ENCODE results near the gene ZNF26. TPM values are rescaled to one million over a fixed set of nuclear protein-coding genes. Genes with fewer than 3 reads are reported as not detected.

ZNF26 gene
- total RNA-seq, 1 donor from 2014 or later: 15.9 TPM

GRCh38 chr12:133063556-133063955 lies 77.4 kb downstream of the ZNF26 start:
- H3K27ac Mint-ChIP-seq (ENCODE audit: unreplicated experiment): no peak overlapping the region
- no peak overlapping the region for H3K4me3 Mint-ChIP-seq (ENCODE audit: unreplicated experiment)
- DNase-seq: no peak
- no peaks in the 10 kb centered on the region for H3K4me1 Mint-ChIP-seq (ENCODE audit: low read depth, unreplicated experiment)
- H3K9me3 Mint-ChIP-seq (ENCODE audit: unreplicated experiment): peaks cover 49% of the 10 kb centered on the region
- peaks cover 61% of the 10 kb centered on the region for H3K36me3 Mint-ChIP-seq (ENCODE audit: unreplicated experiment)
- no peak for TF ChIP-seq CTCF (IDR thresholded peaks at IDR 0.05; ENCODE audit: partially characterized antibody, unreplicated experiment)
- H3K27me3 Mint-ChIP-seq (ENCODE audit: unreplicated experiment): peaks cover 10% of the 10 kb centered on the region

GRCh38 chr12:133073836-133074235 lies 87.7 kb downstream of the ZNF26 start:
- no peak overlapping the region for H3K27ac Mint-ChIP-seq (ENCODE audit: unreplicated experiment)
- DNase-seq: no peak
- no peak overlapping the region for H3K4me3 Mint-ChIP-seq (ENCODE audit: unreplicated experiment)
- peaks cover 15% of the 10 kb centered on the region for H3K9me3 Mint-ChIP-seq (ENCODE audit: unreplicated experiment)
- no peaks in the 10 kb centered on the region for H3K27me3 Mint-ChIP-seq (ENCODE audit: unreplicated experiment)
- no peak for TF ChIP-seq CTCF (IDR thresholded peaks at IDR 0.05; ENCODE audit: partially characterized antibody, unreplicated experiment)
- H3K36me3 Mint-ChIP-seq (ENCODE audit: unreplicated experiment): peaks cover 12% of the 10 kb centered on the region
- no peaks in the 10 kb centered on the region for H3K4me1 Mint-ChIP-seq (ENCODE audit: low read depth, unreplicated experiment)

Other genes starting within 250 kb of the ZNF26 start
- gene ANKLE2, start 224.5 kb upstream of the ZNF26 start, total RNA-seq (ENCODE audit: unreplicated experiment): 105 TPM
- gene GOLGA3, start 157.5 kb upstream of the ZNF26 start, total RNA-seq (ENCODE audit: unreplicated experiment): 50.6 TPM
- 90.7 TPM for gene CHFR, start 98.8 kb upstream of the ZNF26 start, total RNA-seq (ENCODE audit: unreplicated experiment)
- 21.7 TPM for gene ZNF605, start 30.1 kb upstream of the ZNF26 start, total RNA-seq (ENCODE audit: unreplicated experiment)
- gene ZNF84, start 51.1 kb downstream of the ZNF26 start, total RNA-seq (ENCODE audit: unreplicated experiment): 76.7 TPM
- gene ZNF140, start 94.6 kb downstream of the ZNF26 start, total RNA-seq (ENCODE audit: unreplicated experiment): 32.3 TPM
- 9.2 TPM for gene ZNF891, start 143.9 kb downstream of the ZNF26 start, total RNA-seq (ENCODE audit: unreplicated experiment)
- 29.8 TPM for gene ZNF10, start 144.3 kb downstream of the ZNF26 start, total RNA-seq (ENCODE audit: unreplicated experiment)
- 38.0 TPM for gene ZNF268, start 195.1 kb downstream of the ZNF26 start, total RNA-seq (ENCODE audit: unreplicated experiment)
- gene ANHX, start 249.5 kb downstream of the ZNF26 start, total RNA-seq (ENCODE audit: unreplicated experiment): not detected